Measurements from ENCODE around the gene CDH4. TPM values are rescaled to one million over a fixed set of nuclear protein-coding genes. Genes with fewer than 3 reads are reported as not detected.

The CDH4 gene
- polyA plus RNA-seq, 4 donors: 0.09 to 4.1 (median 0.25) TPM

- no peak overlapping the region for H3K27ac ChIP-seq (ENCODE audit: low read depth in 1 of 3, low read length in 2 of 3)
- H3K4me1 ChIP-seq (ENCODE audit: control insufficient read depth in 3 of 3, insufficient read depth in 2 of 3, low read depth in 1 of 3, low read length in 2 of 3): no peaks in the 10 kb centered on the region
- no peaks in the 10 kb centered on the region for H3K36me3 ChIP-seq (ENCODE audit: control insufficient read depth in 3 of 3, insufficient read depth in 2 of 3, low read depth in 1 of 3, low read length in 3 of 3)
- H3K4me3 ChIP-seq (ENCODE audit: low read depth in 1 of 3, low read length in 3 of 3): no peak overlapping the region
- FAIRE-seq: no peak
- H3K27me3 ChIP-seq (ENCODE audit: control insufficient read depth in 3 of 3, insufficient read depth in 3 of 3, low read length in 3 of 3): no peaks in the 10 kb centered on the region
- 90 to 95% (median 91%) methylated on average over 13 of the region's 13 CpGs for WGBS, 3 donors
- H3K9me3 ChIP-seq (ENCODE audit: control insufficient read depth in 2 of 2, insufficient read depth in 1 of 2, low read depth in 1 of 2, low read length in 1 of 2): no peaks in the 10 kb centered on the region
- no peak for DNase-seq
Measured at GRCh38 chr20:61556673-61557072, 304.6 kb downstream of the CDH4 start.

DNA sequence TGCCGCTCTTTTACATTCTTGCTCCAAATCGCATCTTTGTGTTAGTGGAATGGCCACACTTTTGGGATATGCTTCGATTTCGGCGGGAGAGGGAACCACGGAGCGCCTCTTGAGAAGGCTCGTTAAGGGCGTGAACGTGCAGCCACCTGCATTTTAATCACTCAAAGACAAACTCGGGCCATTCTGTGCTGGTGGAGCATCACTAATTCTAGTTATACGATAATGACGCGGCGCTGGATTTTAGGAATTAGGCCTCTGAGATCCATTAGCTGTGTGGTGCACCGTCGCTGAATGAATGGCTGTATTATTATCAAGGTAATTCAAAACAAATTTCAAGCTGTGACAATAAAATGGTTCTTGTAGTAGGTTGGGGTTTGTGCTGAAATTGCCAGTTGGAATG is 305.6 kb downstream of the CDH4 start:
- Histone ChIP-seq H3K9me3 (ENCODE audit: control insufficient read depth in 2 of 2, insufficient read depth in 1 of 2, low read depth in 1 of 2, low read length in 1 of 2) (no peaks in the 10 kb centered on the region), H3K27me3 (ENCODE audit: control insufficient read depth in 3 of 3, insufficient read depth in 3 of 3, low read length in 3 of 3) (no peaks in the 10 kb centered on the region), H3K4me1 (ENCODE audit: control insufficient read depth in 3 of 3, insufficient read depth in 2 of 3, low read depth in 1 of 3, low read length in 2 of 3) (no peaks in the 10 kb centered on the region), H3K27ac (ENCODE audit: low read depth in 1 of 3, low read length in 2 of 3) (no peak overlapping the region), H3K36me3 (ENCODE audit: control insufficient read depth in 3 of 3, insufficient read depth in 2 of 3, low read depth in 1 of 3, low read length in 3 of 3) (no peaks in the 10 kb centered on the region), H3K4me3 (ENCODE audit: low read depth in 1 of 3, low read length in 3 of 3) (no peak overlapping the region)
- 92% methylated on average over 17 of the region's 17 CpGs for WGBS, 3 donors
- no peak for DNase-seq
- FAIRE-seq: no peak

- 46 to 67% (median 56%) methylated on average over 10 of the region's 10 CpGs for WGBS, 3 donors
- Histone ChIP-seq H3K9me3 (ENCODE audit: control insufficient read depth in 2 of 2, insufficient read depth in 1 of 2, low read depth in 1 of 2, low read length in 1 of 2) (no peaks in the 10 kb centered on the region), H3K4me1 (ENCODE audit: control insufficient read depth in 3 of 3, insufficient read depth in 2 of 3, low read depth in 1 of 3, low read length in 2 of 3) (no peaks in the 10 kb centered on the region), H3K27me3 (ENCODE audit: control insufficient read depth in 3 of 3, insufficient read depth in 3 of 3, low read length in 3 of 3) (no peaks in the 10 kb centered on the region), H3K27ac (ENCODE audit: low read depth in 1 of 3, low read length in 2 of 3) (no peak overlapping the region), H3K4me3 (ENCODE audit: low read depth in 1 of 3, low read length in 3 of 3) (no peak overlapping the region), H3K36me3 (ENCODE audit: control insufficient read depth in 3 of 3, insufficient read depth in 2 of 3, low read depth in 1 of 3, low read length in 3 of 3) (no peaks in the 10 kb centered on the region)
- FAIRE-seq: no peak
- DNase-seq: no peak
Measured at GRCh38 chr20:61558726-61559125, 306.7 kb downstream of the CDH4 start.

DNA sequence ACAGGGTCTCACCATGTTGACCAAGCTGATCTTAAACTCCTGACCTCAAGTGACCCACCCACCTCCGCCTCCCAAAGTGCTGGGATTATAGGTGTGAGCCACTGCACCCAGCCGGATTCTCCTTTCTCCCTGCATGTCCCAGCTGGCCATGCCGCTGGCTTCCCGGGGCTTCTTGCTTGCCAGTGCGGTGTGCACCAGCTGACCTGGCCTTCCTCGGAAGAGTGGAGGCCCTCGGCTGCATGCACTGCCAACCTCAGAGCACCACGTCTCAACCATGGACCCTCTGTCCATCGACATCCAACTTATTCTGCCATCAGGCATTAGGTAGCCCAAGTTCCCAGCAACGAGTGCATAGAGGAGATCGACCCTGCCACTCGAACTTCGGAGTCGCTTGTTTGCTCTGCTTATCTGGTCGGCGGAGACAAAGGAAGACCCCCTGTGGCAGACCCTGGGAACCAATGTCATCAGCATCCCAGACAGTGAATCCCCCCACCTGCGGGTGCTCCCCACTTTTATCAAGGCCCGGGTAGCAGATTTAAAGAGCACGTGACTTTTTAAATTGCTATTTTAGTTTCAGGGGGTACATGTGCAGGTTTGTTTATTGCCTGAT is 307.8 kb downstream of the CDH4 start:
- WGBS, 3 donors: 33 to 59% (median 46%) methylated on average over 19 of the region's 19 CpGs
- no peaks in the 10 kb centered on the region for H3K36me3 ChIP-seq (ENCODE audit: control insufficient read depth in 3 of 3, insufficient read depth in 2 of 3, low read depth in 1 of 3, low read length in 3 of 3)
- FAIRE-seq (no peak), DNase-seq (no peak)
- no peaks in the 10 kb centered on the region for H3K9me3 ChIP-seq (ENCODE audit: control insufficient read depth in 2 of 2, insufficient read depth in 1 of 2, low read depth in 1 of 2, low read length in 1 of 2)
- H3K4me3 ChIP-seq (ENCODE audit: low read depth in 1 of 3, low read length in 3 of 3): no peak overlapping the region
- no peak overlapping the region for H3K27ac ChIP-seq (ENCODE audit: low read depth in 1 of 3, low read length in 2 of 3)
- no peaks in the 10 kb centered on the region for H3K27me3 ChIP-seq (ENCODE audit: control insufficient read depth in 3 of 3, insufficient read depth in 3 of 3, low read length in 3 of 3)
- H3K4me1 ChIP-seq (ENCODE audit: control insufficient read depth in 3 of 3, insufficient read depth in 2 of 3, low read depth in 1 of 3, low read length in 2 of 3): no peaks in the 10 kb centered on the region

- no peaks in the 10 kb centered on the region for H3K36me3 ChIP-seq (ENCODE audit: control insufficient read depth in 3 of 3, insufficient read depth in 2 of 3, low read depth in 1 of 3, low read length in 3 of 3)
- no peaks in the 10 kb centered on the region for H3K27me3 ChIP-seq (ENCODE audit: control insufficient read depth in 3 of 3, insufficient read depth in 3 of 3, low read length in 3 of 3)
- no peaks in the 10 kb centered on the region for H3K9me3 ChIP-seq (ENCODE audit: control insufficient read depth in 2 of 2, insufficient read depth in 1 of 2, low read depth in 1 of 2, low read length in 1 of 2)
- H3K27ac ChIP-seq (ENCODE audit: low read depth in 1 of 3, low read length in 2 of 3): no peak overlapping the region
- FAIRE-seq (no peak), DNase-seq (peak; percentile 40)
- no peaks in the 10 kb centered on the region for H3K4me1 ChIP-seq (ENCODE audit: control insufficient read depth in 3 of 3, insufficient read depth in 2 of 3, low read depth in 1 of 3, low read length in 2 of 3)
- WGBS, 3 donors: 31 to 66% (median 48%) methylated on average over 15 of the region's 15 CpGs
- no peak overlapping the region for H3K4me3 ChIP-seq (ENCODE audit: low read depth in 1 of 3, low read length in 3 of 3)
Measured at GRCh38 chr20:61560361-61560853, 308.3 kb downstream of the CDH4 start.

DNA sequence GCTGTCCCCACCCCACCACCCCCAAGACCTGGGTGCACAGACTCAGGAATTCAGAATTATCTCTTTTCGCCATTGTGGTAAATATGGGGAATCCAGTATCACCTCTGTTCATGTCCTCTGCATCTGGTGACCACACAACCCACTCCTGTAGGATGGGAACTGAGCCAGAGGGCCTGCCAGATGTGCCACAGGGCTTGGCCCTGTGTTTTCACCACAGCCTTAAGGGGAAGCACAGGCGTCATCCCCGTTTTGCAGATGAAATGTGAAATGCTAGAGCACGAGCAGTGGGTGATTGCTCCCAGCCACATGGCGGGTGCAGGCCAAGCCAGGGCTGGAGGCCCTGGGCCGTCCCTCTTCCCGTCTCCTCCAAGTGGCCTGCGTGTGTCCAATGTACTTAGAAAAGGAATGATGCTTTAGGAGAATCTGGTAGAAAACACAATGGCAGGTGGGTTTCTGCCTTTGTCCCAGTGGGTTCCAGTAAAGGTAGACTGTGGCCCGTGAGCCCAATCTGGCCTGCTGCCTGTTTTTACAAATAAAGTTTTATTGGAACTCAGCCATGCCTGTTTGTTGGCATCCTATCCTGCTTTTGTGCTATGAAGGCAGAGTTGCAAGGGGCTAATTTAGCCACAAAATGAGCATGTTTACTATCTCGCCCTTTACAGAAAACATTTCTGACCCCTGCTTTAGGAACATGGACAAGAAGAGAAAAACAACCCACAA is 309.2 kb downstream of the CDH4 start:
- H3K9me3 ChIP-seq (ENCODE audit: control insufficient read depth in 2 of 2, insufficient read depth in 1 of 2, low read depth in 1 of 2, low read length in 1 of 2): no peaks in the 10 kb centered on the region
- DNase-seq (no peak), FAIRE-seq (no peak)
- H3K27me3 ChIP-seq (ENCODE audit: control insufficient read depth in 3 of 3, insufficient read depth in 3 of 3, low read length in 3 of 3): no peaks in the 10 kb centered on the region
- H3K27ac ChIP-seq (ENCODE audit: low read depth in 1 of 3, low read length in 2 of 3): no peak overlapping the region
- no peaks in the 10 kb centered on the region for H3K4me1 ChIP-seq (ENCODE audit: control insufficient read depth in 3 of 3, insufficient read depth in 2 of 3, low read depth in 1 of 3, low read length in 2 of 3)
- no peak overlapping the region for H3K4me3 ChIP-seq (ENCODE audit: low read depth in 1 of 3, low read length in 3 of 3)
- H3K36me3 ChIP-seq (ENCODE audit: control insufficient read depth in 3 of 3, insufficient read depth in 2 of 3, low read depth in 1 of 3, low read length in 3 of 3): no peaks in the 10 kb centered on the region
- 78 to 84% (median 79%) methylated on average over 10 of the region's 10 CpGs for WGBS, 3 donors

DNA sequence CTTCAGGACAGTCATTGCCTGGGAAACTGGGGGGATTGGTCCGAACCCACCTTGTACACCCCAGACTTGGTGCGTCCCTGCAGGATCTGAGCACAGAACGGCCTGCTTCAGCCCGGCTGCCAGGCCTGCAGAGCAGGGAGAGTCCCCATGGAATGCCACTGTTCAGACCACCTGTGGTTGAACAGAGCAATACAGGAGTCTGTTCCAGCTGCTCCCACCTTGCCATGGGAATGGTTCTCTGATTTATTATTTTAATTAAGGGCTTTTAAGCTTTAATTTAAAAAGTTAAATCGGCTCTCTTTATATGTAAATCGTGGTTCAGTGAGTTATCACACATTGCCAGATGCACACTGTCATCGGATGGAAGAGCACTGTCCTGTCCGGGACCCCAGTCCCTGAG is 310.4 kb downstream of the CDH4 start:
- no peaks in the 10 kb centered on the region for H3K27me3 ChIP-seq (ENCODE audit: control insufficient read depth in 3 of 3, insufficient read depth in 3 of 3, low read length in 3 of 3)
- WGBS, 3 donors: 68 to 82% (median 76%) methylated on average over 8 of the region's 8 CpGs
- no peak overlapping the region for H3K27ac ChIP-seq (ENCODE audit: low read depth in 1 of 3, low read length in 2 of 3)
- DNase-seq (no peak), FAIRE-seq (no peak)
- no peaks in the 10 kb centered on the region for H3K9me3 ChIP-seq (ENCODE audit: control insufficient read depth in 2 of 2, insufficient read depth in 1 of 2, low read depth in 1 of 2, low read length in 1 of 2)
- no peak overlapping the region for H3K4me3 ChIP-seq (ENCODE audit: low read depth in 1 of 3, low read length in 3 of 3)
- no peaks in the 10 kb centered on the region for H3K4me1 ChIP-seq (ENCODE audit: control insufficient read depth in 3 of 3, insufficient read depth in 2 of 3, low read depth in 1 of 3, low read length in 2 of 3)
- no peaks in the 10 kb centered on the region for H3K36me3 ChIP-seq (ENCODE audit: control insufficient read depth in 3 of 3, insufficient read depth in 2 of 3, low read depth in 1 of 3, low read length in 3 of 3)

- Histone ChIP-seq H3K27ac (ENCODE audit: low read depth in 1 of 3, low read length in 2 of 3) (no peak overlapping the region), H3K9me3 (ENCODE audit: control insufficient read depth in 2 of 2, insufficient read depth in 1 of 2, low read depth in 1 of 2, low read length in 1 of 2) (no peaks in the 10 kb centered on the region), H3K36me3 (ENCODE audit: control insufficient read depth in 3 of 3, insufficient read depth in 2 of 3, low read depth in 1 of 3, low read length in 3 of 3) (no peaks in the 10 kb centered on the region), H3K4me3 (ENCODE audit: low read depth in 1 of 3, low read length in 3 of 3) (no peak overlapping the region), H3K27me3 (ENCODE audit: control insufficient read depth in 3 of 3, insufficient read depth in 3 of 3, low read length in 3 of 3) (no peaks in the 10 kb centered on the region), H3K4me1 (ENCODE audit: control insufficient read depth in 3 of 3, insufficient read depth in 2 of 3, low read depth in 1 of 3, low read length in 2 of 3) (no peaks in the 10 kb centered on the region)
- WGBS, 3 donors: 63 to 67% (median 66%) methylated on average over 16 of the region's 16 CpGs
- FAIRE-seq (no peak), DNase-seq (no peak)
Measured at GRCh38 chr20:61562897-61563504, 310.9 kb downstream of the CDH4 start.
